Hepatocyte (in vitro differentiated cells): ENCODE results near the gene FRMD4B. TPM values are rescaled to one million over a fixed set of nuclear protein-coding genes. Genes with fewer than 3 reads are reported as not detected.
"Not testable (repeated sequence)": the region's sequence is repeated elsewhere in the genome, so short reads cannot be mapped to it uniquely, and the experiment has no call there.

Experiments used
- DNase-seq: peaks from one replicate; pipeline ENCODE4 v3.0.0-alpha.2; 2016; ENCODE audit warnings: low spot score
- H2AFZ ChIP-seq: fragments of 200-600 bp; sonication (generic); 2 replicates; pipeline ENCODE4 v1.6.0; 2016; ENCODE audit warnings: antibody characterized with exemption, mild to moderate bottlenecking
- H3K27ac ChIP-seq: fragments of 200-600 bp; sonication (generic); 2 replicates; pipeline ENCODE4 v1.5.1; 2016; ENCODE audit warnings: mild to moderate bottlenecking
- H3K27me3 ChIP-seq: fragments of 200-600 bp; sonication (generic); 2 replicates; pipeline ENCODE4 v1.6.1; 2016
- H3K36me3 ChIP-seq: fragments of 200-600 bp; sonication (generic); replicated peaks from 2 replicates; pipeline ENCODE4 v1.5.1; 2016; ENCODE audit warnings: low read depth; ENCODE audit not compliant: insufficient read depth
- H3K4me1 ChIP-seq: fragments of 200-600 bp; sonication (generic); 2 replicates; pipeline ENCODE4 v1.5.1; 2016; ENCODE audit warnings: mild to moderate bottlenecking, moderate library complexity; ENCODE audit not compliant: insufficient read depth
- H3K4me2 ChIP-seq: fragments of 200-600 bp; sonication (generic); 2 replicates; pipeline ENCODE4 v1.6.0; 2016
- H3K4me3 ChIP-seq: fragments of 200-600 bp; sonication (generic); 2 replicates; pipeline ENCODE4 v1.5.1; 2016; ENCODE audit warnings: mild to moderate bottlenecking
- H3K79me2 ChIP-seq: fragments of 200-600 bp; sonication (generic); 2 replicates; pipeline ENCODE4 v1.6.0; 2017; ENCODE audit warnings: mild to moderate bottlenecking
- H3K9me2 ChIP-seq: fragments of 200-600 bp; sonication (generic); replicated peaks from 2 replicates; pipeline ENCODE4 v1.6.0; 2017; ENCODE audit warnings: mild to moderate bottlenecking; ENCODE audit not compliant: insufficient read depth
- H3K9me3 ChIP-seq: fragments of 200-600 bp; sonication (generic); 2 replicates; pipeline ENCODE4 v1.5.1; 2016; ENCODE audit warnings: low read depth, mild to moderate bottlenecking
- H4K20me1 ChIP-seq: fragments of 200-600 bp; sonication (generic); 2 replicates; pipeline ENCODE4 v1.6.0; 2016; ENCODE audit warnings: mild to moderate bottlenecking; ENCODE audit not compliant: insufficient read depth, poor library complexity, severe bottlenecking
- EZH2 ChIP-seq: fragments of 200-600 bp; sonication (generic); IDR thresholded peaks from 2 replicates; pipeline ENCODE4 v1.6.1; 2016; ENCODE audit warnings: antibody characterized with exemption, mild to moderate bottlenecking, borderline replicate concordance
- EZH2phosphoT487 ChIP-seq: fragments of 200-600 bp; sonication (generic); IDR thresholded peaks from one replicate; pipeline ENCODE4 v1.6.1; 2018; ENCODE audit warnings: antibody characterized with exemption, mild to moderate bottlenecking, low read depth, moderate library complexity; ENCODE audit not compliant: unreplicated experiment, severe bottlenecking
- WGBS: methylation state at CpG from one replicate; pipeline ENCODE4 v1.1.6; 2016; ENCODE audit warnings: low lambda C conversion rate; ENCODE audit errors: missing lambda C conversion rate; 5-methylcytosine and 5-hydroxymethylcytosine counted together
- polyA plus RNA-seq: library from polyadenylated mRNA; unstranded; fragments of >200 nt; fragmentation: Nextera tagmentation; extraction: Ambion mirVana; gene quantifications from 2 replicates; pipeline ENCODE4 v1.2.1, GENCODE V29; 2016
- total RNA-seq: library from RNA; depleted of rRNA; stranded (reverse); fragments of >200 nt; gene quantifications from 2 replicates; pipeline ENCODE4 v1.2.3, GENCODE V29; 2014
- TF ChIP-seq, protein P1 (sequence below): fragments of 200-600 bp; sonication (generic); IDR thresholded peaks from 2 replicates; pipeline ENCODE4 v1.5.1; 2016; ENCODE audit warnings: antibody characterized with exemption, mild to moderate bottlenecking; ENCODE audit not compliant: poor library complexity

Gene FRMD4B
- total and polyA plus RNA-seq, 2 experiments from 2014 or later: 10.8 to 28.1 TPM

DNA sequence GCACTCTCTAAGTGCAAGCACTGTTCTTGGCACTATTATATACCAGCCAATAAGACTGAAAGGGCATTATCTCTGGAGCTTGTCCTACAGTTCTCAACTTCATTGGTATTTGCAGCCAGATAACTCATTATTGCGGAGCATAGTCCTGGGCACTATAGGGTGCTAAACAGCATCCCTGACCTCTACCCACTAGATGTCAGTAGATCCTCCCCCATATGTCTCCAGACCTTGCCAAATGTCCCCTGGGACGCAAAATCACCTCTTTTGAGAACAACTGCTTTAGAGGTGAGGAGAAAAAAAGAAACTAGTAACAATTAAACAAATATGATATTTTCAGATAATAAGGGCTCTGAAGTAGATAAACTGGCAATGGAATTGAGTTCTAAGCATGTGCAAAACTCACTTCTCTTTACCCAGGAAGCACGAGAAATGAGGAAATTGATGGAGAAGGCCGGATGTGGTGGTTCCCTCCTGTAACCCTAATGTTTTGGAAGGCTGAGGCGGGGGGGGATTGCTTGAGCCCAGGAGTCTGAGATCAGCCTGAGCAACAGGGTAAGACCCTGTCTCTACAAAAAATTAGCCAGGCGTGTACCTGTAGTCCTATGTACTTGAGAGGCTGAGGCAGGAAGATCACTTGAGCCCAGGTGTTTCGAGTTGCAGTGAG is 61.4 kb downstream of the FRMD4B start:
- Histone ChIP-seq H3K4me1 (no peaks in the 10 kb centered on the region), H4K20me1 (no peaks in the 10 kb centered on the region), H3K4me3 (no peak overlapping the region), H3K79me2 (no peaks in the 10 kb centered on the region), H3K9me3 (no peaks in the 10 kb centered on the region), H3K27ac (no peak overlapping the region), H3K27me3 (no peaks in the 10 kb centered on the region), H3K9me2 (no peaks in the 10 kb centered on the region), H3K4me2 (no peak overlapping the region), H2AFZ (no peak overlapping the region), H3K36me3 (no peaks in the 10 kb centered on the region)
- TF ChIP-seq, protein P1, sequence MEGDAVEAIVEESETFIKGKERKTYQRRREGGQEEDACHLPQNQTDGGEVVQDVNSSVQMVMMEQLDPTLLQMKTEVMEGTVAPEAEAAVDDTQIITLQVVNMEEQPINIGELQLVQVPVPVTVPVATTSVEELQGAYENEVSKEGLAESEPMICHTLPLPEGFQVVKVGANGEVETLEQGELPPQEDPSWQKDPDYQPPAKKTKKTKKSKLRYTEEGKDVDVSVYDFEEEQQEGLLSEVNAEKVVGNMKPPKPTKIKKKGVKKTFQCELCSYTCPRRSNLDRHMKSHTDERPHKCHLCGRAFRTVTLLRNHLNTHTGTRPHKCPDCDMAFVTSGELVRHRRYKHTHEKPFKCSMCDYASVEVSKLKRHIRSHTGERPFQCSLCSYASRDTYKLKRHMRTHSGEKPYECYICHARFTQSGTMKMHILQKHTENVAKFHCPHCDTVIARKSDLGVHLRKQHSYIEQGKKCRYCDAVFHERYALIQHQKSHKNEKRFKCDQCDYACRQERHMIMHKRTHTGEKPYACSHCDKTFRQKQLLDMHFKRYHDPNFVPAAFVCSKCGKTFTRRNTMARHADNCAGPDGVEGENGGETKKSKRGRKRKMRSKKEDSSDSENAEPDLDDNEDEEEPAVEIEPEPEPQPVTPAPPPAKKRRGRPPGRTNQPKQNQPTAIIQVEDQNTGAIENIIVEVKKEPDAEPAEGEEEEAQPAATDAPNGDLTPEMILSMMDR: peak; percentile 19
- TF ChIP-seq EZH2phosphoT487: no peak
- no peak for TF ChIP-seq EZH2
- WGBS: 94% methylated on average over 7 of the region's 7 CpGs
- DNase-seq: no peak

DNA sequence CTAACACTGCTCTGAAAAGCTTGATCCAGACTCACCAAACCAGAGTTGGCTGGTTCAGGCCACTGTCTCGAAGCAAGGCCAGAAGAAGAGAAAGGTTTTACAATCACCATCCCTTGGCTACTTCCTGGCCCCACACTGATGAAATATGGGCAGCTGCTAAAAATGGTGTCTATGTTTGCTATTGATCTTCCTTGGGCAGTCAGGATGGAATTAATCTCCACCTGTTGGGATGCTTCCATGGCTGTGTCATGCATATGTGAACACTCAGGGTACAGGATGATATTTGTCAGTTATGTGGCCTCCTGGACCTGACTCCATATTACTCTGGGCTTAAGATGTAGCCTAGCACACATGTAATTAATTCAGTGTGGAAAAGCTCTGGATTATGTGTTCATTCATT is 61.9 kb downstream of the FRMD4B start:
- Histone ChIP-seq H3K4me3 (no peak overlapping the region), H3K9me2 (no peaks in the 10 kb centered on the region), H3K27ac (no peak overlapping the region), H3K4me1 (no peaks in the 10 kb centered on the region), H3K9me3 (no peaks in the 10 kb centered on the region), H3K79me2 (no peaks in the 10 kb centered on the region), H3K36me3 (no peaks in the 10 kb centered on the region), H3K27me3 (no peaks in the 10 kb centered on the region), H3K4me2 (no peak overlapping the region), H4K20me1 (no peaks in the 10 kb centered on the region), H2AFZ (no peak overlapping the region)
- DNase-seq: no peak
- TF ChIP-seq, protein P1: no peak
- TF ChIP-seq EZH2phosphoT487 (no peak), EZH2 (no peak)
- WGBS: 97% methylated on average over 1 of the region's 1 CpG

DNA sequence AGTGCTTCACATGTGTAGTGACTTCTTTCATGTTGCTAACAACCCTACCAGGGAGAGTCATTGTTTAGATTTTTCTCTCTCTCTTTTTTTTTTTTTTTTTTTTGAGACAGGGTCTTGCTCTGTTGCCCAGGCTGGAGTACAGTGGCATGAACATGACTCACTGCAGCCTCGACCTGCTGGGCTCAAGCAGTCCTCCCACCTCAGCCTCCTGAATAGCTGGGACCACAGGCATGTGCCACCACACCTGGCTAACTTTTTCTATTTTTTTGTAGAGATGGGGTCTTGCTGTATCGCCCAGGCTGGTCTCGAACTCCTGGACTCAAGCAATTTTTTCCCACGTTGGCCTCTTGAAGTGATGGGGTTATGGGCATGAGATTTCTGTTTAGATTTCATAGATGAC is 63.4 kb downstream of the FRMD4B start:
- H2AFZ ChIP-seq, DNase-seq, H3K4me1 ChIP-seq, H3K27ac ChIP-seq, H3K36me3 ChIP-seq, H3K27me3 ChIP-seq, H3K9me3 ChIP-seq, H3K4me3 ChIP-seq, H4K20me1 ChIP-seq, H3K9me2 ChIP-seq, H3K79me2 ChIP-seq, H3K4me2 ChIP-seq: not testable (repeated sequence)
- WGBS: 75% methylated on average over 4 of the region's 4 CpGs

DNA sequence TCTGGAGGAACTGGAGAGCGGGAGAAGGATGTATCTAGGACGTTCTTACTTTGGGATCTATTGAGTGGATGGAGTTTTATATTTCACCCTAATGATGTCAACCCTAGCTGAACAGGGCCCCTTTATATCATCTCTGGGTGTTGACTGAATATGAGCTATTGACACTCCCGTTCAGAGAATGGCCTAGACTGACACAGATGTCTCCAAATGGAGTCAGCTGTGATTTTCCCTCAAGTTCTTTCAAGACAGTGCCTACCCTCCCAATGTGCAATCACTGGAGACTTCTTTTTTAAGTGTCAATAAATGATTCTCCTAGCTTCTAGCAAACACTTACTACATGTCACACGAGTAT is 63.8 kb downstream of the FRMD4B start:
- TF ChIP-seq, protein P1: no peak
- no peak for TF ChIP-seq EZH2
- no peak for TF ChIP-seq EZH2phosphoT487
- Histone ChIP-seq H3K79me2 (no peaks in the 10 kb centered on the region), H3K9me2 (no peaks in the 10 kb centered on the region), H3K27me3 (no peaks in the 10 kb centered on the region), H3K4me3 (no peak overlapping the region), H3K4me2 (no peak overlapping the region), H3K27ac (no peak overlapping the region), H4K20me1 (no peaks in the 10 kb centered on the region), H3K4me1 (no peaks in the 10 kb centered on the region), H3K36me3 (no peaks in the 10 kb centered on the region), H3K9me3 (no peaks in the 10 kb centered on the region), H2AFZ (no peak overlapping the region)
- no peak for DNase-seq
- WGBS: 91% methylated on average over 4 of the region's 4 CpGs
